Ureter (tissue), 1 donor: ENCODE measurements around the gene SLC35C1. TPM values are rescaled to one million over a fixed set of nuclear protein-coding genes. Genes with fewer than 3 reads are reported as not detected.
A peak's percentile ranks its signal among the peaks of the same experiment; 100 is the strongest.
"Not testable (repeated sequence)": the region's sequence is repeated elsewhere in the genome, so short reads cannot be mapped to it uniquely, and the experiment has no call there.

ENCODE experiments used
- DNase-seq: peaks from one replicate; pipeline ENCODE4 v3.0.0-alpha.2; 2020; ENCODE audit warnings: low spot score
- total RNA-seq: library from RNA; stranded (reverse); gene quantifications from one replicate; pipeline ENCODE4 v1.2.4, GENCODE V29; 2023
- donor health status: DM: yes; HTN: yes; CAD: no.

SLC35C1 gene
- total RNA-seq, 1 donor from 2014 or later: 30.4 TPM

GRCh38 chr11:45811109-45811435, 6.1 kb downstream of the SLC35C1 start:
- no peak for DNase-seq

- no peak for DNase-seq
Measured at GRCh38 chr11:45811571-45812290, 6.8 kb downstream of the SLC35C1 start.

DNA sequence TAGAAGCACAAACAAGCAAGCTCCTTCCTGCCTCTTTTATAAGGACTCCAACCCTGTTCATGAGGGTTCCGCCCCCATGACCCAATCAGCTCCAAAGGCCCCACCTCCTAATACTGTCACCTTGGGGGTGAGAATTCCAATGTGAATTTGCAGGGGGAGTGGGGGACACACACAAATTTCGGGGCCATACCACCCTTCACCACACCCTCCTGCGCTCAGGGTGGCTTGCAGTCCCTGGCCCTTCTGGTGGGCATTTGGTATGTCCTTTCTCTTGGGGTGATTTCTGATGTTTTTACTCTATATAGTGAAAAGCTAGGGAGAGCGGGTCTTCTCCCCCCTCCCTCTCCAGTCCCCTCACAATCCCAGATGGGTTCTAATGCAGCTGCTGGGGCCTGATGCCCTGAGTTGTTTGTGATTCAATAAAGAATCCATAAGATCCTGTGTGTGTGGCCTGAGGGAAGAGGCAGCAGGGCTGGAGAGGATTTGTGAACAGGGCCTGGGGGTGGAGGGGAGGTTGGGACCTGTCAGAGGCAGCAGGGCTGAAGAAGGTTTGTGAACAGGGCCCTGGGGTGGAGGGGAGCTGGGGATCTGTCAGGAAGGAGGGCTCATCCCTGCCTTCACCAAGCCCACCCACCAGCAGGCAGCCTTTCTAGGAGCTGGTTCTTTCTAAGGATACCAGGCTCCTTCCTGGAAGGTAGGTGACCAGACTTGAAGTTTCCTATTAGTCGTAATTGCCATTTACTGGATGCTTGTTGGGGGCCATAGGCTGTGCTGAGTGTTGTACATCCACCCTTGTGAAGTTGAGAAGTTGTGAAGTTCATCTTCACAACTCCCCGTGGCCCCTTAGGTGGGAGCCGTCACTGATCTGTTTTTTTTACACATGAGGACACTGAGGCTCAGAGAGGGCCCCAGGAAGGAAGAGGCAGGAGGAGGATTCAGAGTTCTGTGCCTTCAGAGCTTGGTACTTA, 7.9 kb downstream of the SLC35C1 start:
- DNase-seq: no peak

GRCh38 chr11:45815747-45816146, 10.8 kb downstream of the SLC35C1 start:
- no peak for DNase-seq

DNA sequence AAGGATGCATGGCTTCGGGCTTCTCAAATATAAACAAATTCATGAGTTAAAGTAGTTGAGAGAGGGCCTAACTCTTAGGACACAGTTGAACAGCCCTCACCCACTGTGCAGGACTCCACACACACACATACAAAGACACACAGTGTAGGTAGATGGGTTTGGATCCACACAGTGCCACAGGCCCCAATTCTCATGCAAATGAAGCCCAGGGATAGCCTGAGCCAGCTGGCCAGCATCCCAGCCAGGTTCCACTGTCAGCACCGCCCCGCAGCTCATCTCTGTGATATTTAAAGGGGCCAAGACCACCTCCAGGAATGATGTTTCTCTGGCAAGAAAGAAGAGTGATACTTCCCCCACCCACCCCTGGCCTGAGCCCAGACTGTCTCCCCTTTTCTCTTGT, 11.7 kb downstream of the SLC35C1 start:
- DNase-seq: no peak

DNA sequence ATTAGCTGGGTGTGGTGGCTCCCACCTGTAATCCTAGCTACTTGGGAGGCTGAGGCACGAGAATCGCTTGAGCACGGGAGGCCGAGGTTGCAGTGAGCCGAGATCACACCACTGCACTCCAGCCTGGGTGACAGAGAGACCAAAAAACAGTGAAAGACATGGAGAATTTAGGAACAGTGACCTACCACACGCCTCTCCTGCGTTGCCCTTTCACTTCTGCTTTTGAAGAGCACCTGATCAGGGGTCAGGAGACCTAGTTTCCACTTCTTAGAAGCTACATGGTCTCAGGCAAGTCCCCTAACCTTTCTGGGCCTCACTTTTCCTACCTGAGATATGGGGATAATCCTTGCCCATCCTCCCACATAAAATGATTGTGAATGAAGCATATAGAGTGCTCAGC, 12.2 kb downstream of the SLC35C1 start:
- no peak for DNase-seq

- DNase-seq: no peak
Measured at GRCh38 chr11:45818961-45819605, 14.1 kb downstream of the SLC35C1 start.

GRCh38 chr11:45820211-45820857, 15.4 kb downstream of the SLC35C1 start:
- DNase-seq: no peak

GRCh38 chr11:45826492-45826891, 21.5 kb downstream of the SLC35C1 start:
- DNase-seq: not testable (repeated sequence)

- DNase-seq: no peak
Measured at GRCh38 chr11:45827123-45827522, 22.2 kb downstream of the SLC35C1 start.

- DNase-seq: no peak
Measured at GRCh38 chr11:45828996-45829395, 24.0 kb downstream of the SLC35C1 start.

DNA sequence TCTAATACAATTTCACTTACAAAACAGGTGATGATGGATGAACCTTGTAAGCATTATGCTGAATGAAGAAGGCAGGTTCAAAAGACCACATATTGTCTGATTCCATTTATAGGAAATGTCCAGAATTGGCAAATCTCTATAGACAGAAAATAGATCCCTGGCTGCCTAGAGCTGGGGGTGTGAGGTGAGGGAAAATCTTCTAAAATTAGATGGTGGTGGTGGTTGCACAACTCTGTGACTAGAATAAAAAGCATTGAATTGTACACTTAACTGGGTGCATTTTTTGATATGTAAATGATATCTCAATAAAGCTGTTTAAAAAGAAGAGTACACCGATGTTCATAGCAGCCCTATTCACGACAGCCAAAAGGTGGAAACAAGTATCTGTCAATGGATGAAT, 25.6 kb downstream of the SLC35C1 start:
- DNase-seq: no peak

DNA sequence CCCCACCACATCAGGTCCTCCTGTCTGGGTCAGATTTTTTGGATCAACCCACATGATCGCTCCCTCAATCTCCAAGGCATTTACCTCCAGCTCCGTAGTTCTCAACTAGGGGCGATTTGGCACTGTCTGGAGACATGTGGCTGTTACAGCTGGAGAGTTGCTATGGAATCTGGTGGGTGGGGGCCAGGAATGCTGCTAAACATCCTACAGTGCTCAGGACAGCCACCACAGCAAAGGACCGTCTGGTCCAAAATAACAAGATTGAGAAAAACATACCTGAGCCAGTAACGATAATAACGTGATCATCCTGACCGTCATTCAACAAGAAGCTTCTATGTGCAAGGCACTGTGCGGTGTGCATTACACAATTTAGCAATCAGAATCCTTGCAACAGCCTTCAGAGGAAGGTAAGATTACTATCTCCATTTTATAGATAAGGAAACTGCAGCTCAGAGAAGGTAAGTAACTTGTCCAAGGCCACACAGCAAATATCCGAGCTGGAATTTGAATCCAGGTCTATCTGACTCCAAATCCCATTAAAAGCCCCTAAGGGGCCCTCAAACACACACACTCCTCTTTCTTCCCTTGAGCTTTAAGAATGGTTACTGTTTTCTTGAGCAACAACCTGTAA, 28.0 kb downstream of the SLC35C1 start:
- no peak for DNase-seq

- DNase-seq: no peak
Measured at GRCh38 chr11:45833761-45834160, 28.8 kb downstream of the SLC35C1 start.

DNA sequence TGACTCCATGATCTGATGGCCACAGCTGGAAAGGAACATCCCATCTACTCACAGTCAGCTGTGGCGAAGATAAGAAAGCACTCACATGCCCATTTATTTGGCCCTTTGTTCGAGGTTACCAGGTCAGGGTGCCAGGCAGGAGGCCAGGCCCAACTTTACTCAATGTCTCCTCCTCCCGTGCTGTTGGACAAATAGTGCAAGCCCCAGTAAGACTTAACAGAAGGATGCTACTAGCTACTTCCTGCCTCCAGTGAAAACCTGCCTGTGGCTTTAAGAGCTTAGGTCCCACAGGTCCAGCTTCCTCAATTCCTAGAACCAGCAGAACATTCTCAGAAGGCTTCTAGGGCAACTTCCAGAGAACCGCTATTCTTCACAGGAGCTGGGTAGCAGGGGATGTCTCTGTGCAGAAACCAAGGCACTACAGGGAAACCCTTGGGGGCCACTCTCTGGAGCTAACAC, 29.4 kb downstream of the SLC35C1 start:
- DNase-seq: no peak

- DNase-seq: no peak
Measured at GRCh38 chr11:45839204-45839603, 34.3 kb downstream of the SLC35C1 start.

GRCh38 chr11:45840251-45840650, 35.3 kb downstream of the SLC35C1 start:
- DNase-seq: not testable (repeated sequence)

- peak; percentile 92 for DNase-seq
Measured at GRCh38 chr11:45843158-45843924, 38.4 kb downstream of the SLC35C1 start.

DNA sequence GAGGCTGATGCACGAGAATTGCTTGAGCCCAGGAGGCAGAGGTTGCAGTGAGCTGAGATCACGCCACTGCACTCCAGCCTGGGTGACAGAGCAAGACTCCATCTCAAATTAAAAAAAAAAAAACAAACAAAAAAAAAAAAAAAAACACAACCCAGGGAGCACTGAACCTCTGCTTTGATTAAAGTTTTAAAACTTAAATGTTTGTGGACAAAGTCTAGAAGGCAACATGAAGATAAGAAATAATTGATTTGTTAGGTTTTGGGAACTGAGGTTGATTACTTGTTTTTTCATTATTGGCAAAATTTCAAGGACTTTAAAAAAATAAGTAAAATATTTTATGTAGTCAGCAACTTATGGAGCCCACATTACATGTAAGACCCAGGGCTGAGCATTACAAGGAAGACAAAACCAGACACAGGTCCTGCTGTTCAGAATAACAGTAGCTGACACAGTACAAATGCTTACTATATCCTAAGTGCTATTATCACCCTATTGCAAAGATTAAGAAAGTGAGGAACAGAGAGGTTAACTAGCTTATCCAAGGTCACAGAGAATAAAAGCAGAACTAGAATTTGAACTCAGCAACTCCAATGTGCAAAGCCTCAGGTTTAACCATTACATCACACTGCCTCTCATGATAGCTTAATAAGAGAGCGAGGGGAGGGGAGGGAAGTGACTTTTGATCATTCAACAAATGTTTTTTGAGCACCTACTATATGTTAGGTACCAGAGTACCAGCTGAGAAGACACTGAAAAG, 40.1 kb downstream of the SLC35C1 start:
- DNase-seq: no peak

GRCh38 chr11:45846174-45846675, 41.3 kb downstream of the SLC35C1 start:
- no peak for DNase-seq
